ENCODE results near the gene SH2D7.

The SH2D7 gene

DNA sequence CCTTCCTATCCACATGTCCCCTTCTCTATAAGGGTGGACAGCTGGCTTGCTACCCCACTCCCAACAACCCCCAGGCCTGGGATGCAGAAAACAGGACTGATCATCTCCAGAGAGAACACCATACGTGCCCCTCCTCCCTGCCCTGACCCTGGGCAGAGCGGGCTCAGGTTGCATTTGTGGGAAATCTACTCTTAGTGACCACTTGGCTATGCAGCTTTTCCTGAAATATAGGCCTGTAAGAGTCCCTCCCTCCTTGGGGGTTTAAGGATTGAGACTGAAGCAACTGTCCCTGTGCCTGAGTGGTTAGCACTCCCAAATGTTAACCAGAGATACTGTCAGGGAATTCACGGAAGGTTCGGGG is 11.7 kb downstream of the SH2D7 start:
- Histone ChIP-seq H3K27me3 (ENCODE audit: control insufficient read depth, insufficient read depth, low read length, poor library complexity, severe bottlenecking) (no peaks in the 10 kb centered on the region), H3K4me1 (ENCODE audit: control insufficient read depth, insufficient read depth, low read length) (peaks cover 2% of the 10 kb centered on the region), H3K27ac (ENCODE audit: insufficient read depth, low read depth, low read length, poor library complexity, severe bottlenecking) (no peak overlapping the region), H3K36me3 (ENCODE audit: control insufficient read depth, insufficient read depth, low read length) (peaks cover 3% of the 10 kb centered on the region), H3K4me3 (ENCODE audit: insufficient read depth, low read depth, low read length) (no peak overlapping the region), H3K9me3 (ENCODE audit: control insufficient read depth, low read length) (no peaks in the 10 kb centered on the region)
- WGBS, 2 experiments = 93 to 94% methylated on average over 4 of the region's 4 CpGs

DNA sequence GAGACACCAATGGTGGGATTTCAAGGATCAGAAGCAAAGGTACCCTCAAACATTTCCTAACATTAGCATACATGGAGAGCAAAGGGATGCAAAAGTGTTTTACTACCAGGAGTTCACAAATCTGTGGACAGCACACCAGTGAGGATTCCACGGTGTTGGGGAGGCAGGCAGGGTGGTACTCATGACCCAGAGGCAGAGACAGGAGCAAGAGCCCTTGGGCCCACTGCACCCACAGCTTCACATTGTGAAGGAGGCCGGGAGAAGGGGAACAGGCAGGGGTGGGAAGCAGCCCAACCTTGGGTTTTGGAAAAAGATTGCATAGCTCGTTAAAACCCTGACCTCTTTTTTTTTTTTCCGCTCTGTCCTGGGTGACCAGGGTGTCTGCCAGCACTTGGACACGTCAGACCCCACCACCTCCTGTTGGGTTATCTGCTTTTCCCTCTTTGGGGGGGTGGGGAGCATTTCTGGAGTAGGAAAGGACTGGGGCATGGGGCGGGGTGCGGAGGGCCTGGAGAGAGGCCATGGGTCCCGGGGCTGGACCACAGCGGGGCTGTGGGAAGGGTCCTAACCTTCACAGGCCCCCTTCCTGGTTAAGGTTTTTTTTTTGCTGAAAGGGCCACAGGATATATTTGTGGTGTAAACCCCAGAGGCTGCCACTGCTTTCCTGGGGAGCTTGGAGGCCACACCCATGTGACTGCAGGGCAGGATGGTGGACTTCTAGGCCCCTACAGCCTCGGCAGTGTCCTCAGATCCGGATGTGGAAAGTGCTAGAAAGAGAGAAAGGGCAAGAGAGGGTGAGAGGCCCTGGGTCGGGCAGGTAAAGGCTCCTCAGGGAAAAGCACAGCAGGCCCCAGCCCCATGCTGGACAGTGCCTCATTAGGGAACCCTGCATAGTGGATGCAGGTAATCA is 12.5 kb downstream of the SH2D7 start:
- Histone ChIP-seq H3K36me3 (ENCODE audit: control insufficient read depth, insufficient read depth, low read length) (peaks cover 3% of the 10 kb centered on the region), H3K4me3 (ENCODE audit: insufficient read depth, low read depth, low read length) (no peak overlapping the region), H3K9me3 (ENCODE audit: control insufficient read depth, low read length) (no peaks in the 10 kb centered on the region), H3K27ac (ENCODE audit: insufficient read depth, low read depth, low read length, poor library complexity, severe bottlenecking) (no peak overlapping the region), H3K27me3 (ENCODE audit: control insufficient read depth, insufficient read depth, low read length, poor library complexity, severe bottlenecking) (no peaks in the 10 kb centered on the region), H3K4me1 (ENCODE audit: control insufficient read depth, insufficient read depth, low read length) (peaks cover 2% of the 10 kb centered on the region)
- 95 to 96% methylated on average over 12 of the region's 12 CpGs for WGBS, 2 experiments

DNA sequence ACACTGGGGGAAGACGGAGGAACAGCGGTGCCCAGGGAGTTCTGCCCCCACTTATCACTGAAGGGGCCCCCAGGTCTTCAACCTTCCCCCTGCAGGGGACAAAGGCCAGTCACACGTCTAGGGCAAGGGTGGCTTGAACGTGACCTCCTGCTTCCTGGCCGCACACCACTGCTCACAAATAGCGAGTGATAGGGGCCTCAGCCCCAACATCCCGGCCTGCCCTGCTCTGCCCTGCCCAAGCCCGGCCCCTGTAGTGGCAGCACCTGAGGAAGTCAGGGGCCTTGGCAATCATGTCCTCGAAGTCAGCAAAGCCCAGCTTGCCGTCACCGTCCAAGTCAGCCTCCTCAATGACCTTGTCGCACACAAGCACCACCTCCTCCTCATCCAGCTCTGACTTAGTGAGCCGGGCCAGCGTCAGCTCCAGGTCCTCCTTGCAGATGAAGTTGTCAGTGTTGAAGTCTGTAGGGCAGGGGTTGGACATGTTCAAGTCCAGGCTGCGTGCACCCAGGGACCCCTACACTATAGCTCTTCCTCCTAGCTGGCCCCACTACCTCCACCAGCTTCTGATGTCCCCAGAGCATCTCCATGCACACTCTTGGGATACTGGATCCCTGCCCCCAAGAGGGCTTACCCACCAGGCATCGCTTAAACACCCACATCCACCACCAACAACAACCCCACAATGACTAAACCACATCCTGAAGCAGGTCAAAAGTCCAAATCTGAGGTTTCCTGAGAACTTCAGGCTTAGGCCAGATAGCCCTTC is 13.3 kb downstream of the SH2D7 start:
- Histone ChIP-seq H3K9me3 (ENCODE audit: control insufficient read depth, low read length) (no peaks in the 10 kb centered on the region), H3K36me3 (ENCODE audit: control insufficient read depth, insufficient read depth, low read length) (peaks cover 3% of the 10 kb centered on the region), H3K4me3 (ENCODE audit: insufficient read depth, low read depth, low read length) (no peak overlapping the region), H3K27me3 (ENCODE audit: control insufficient read depth, insufficient read depth, low read length, poor library complexity, severe bottlenecking) (no peaks in the 10 kb centered on the region), H3K27ac (ENCODE audit: insufficient read depth, low read depth, low read length, poor library complexity, severe bottlenecking) (no peak overlapping the region), H3K4me1 (ENCODE audit: control insufficient read depth, insufficient read depth, low read length) (peaks cover 2% of the 10 kb centered on the region)
- 92 to 94% methylated on average over 16 of the region's 16 CpGs for WGBS, 2 experiments

DNA sequence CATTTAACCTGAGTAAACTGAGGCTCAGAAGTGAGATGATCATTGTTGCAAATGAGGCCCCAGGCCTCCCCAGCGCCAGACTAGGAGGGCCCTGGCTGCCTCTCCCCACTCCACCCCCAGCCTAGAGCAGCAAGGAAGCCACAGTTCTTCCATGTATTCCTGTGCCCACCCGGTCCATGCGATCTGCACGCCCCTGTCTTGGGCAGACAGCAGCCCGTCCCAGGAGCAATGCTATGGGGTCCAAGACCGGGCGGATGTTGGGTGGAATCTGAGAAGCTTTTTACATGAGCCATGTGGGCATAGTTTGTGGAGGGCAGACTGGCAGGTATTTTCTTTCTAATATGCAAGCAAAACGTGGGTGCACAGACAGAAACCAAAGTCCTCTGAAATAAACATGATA is 15.1 kb downstream of the SH2D7 start:
- Histone ChIP-seq H3K9me3 (ENCODE audit: control insufficient read depth, low read length) (no peaks in the 10 kb centered on the region), H3K27ac (ENCODE audit: insufficient read depth, low read depth, low read length, poor library complexity, severe bottlenecking) (no peak overlapping the region), H3K4me3 (ENCODE audit: insufficient read depth, low read depth, low read length) (no peak overlapping the region), H3K36me3 (ENCODE audit: control insufficient read depth, insufficient read depth, low read length) (peaks cover 3% of the 10 kb centered on the region), H3K4me1 (ENCODE audit: control insufficient read depth, insufficient read depth, low read length) (peaks cover 2% of the 10 kb centered on the region), H3K27me3 (ENCODE audit: control insufficient read depth, insufficient read depth, low read length, poor library complexity, severe bottlenecking) (no peaks in the 10 kb centered on the region)
- 95% methylated on average over 8 of the region's 8 CpGs for WGBS, 2 experiments

DNA sequence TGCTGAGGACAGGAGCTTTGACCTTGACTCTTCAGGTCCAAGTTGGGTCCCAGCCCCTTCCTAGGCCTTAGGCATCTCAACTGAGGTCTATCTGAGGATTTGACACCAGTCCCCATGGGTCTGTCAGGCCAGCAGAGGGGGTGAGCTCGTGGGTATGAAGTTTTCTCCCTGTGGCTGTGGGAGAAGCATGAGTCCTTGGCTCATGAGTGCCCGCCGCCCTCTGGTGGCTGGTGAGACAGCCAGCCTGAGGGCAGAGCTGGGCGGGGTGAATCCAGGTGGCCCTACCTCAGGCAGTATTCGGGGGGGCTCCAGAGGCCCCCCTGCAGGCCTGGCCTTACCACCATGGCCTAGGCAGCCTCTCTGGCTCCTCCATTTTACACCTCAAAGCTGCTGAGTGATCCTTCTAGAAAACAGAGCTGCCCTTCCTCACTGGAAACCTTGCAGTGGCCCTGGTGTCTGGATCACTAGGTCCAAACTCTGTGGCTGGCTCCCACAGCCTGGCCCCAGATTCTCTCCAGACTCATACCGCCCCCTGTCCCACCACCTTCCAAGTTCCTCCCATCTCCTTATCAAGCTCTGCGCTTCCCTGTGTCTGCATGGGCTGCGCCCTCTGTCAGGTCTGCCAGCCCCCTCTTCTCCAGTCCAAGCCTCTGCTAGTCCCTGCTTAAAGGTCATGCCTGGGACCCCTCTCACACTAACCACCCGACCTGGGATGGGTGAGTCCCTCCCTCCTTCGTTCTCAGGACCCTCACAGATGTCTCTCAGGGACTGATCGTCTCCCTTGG is 16.1 kb downstream of the SH2D7 start:
- no peak overlapping the region for H3K4me3 ChIP-seq (ENCODE audit: insufficient read depth, low read depth, low read length)
- H3K4me1 ChIP-seq (ENCODE audit: control insufficient read depth, insufficient read depth, low read length) = peaks cover 2% of the 10 kb centered on the region
- 48 to 55% methylated on average over 11 of the region's 11 CpGs for WGBS, 2 experiments
- H3K9me3 ChIP-seq (ENCODE audit: control insufficient read depth, low read length) = no peaks in the 10 kb centered on the region
- peaks cover 3% of the 10 kb centered on the region for H3K36me3 ChIP-seq (ENCODE audit: control insufficient read depth, insufficient read depth, low read length)
- no peaks in the 10 kb centered on the region for H3K27me3 ChIP-seq (ENCODE audit: control insufficient read depth, insufficient read depth, low read length, poor library complexity, severe bottlenecking)
- H3K27ac ChIP-seq (ENCODE audit: insufficient read depth, low read depth, low read length, poor library complexity, severe bottlenecking) = no peak overlapping the region

DNA sequence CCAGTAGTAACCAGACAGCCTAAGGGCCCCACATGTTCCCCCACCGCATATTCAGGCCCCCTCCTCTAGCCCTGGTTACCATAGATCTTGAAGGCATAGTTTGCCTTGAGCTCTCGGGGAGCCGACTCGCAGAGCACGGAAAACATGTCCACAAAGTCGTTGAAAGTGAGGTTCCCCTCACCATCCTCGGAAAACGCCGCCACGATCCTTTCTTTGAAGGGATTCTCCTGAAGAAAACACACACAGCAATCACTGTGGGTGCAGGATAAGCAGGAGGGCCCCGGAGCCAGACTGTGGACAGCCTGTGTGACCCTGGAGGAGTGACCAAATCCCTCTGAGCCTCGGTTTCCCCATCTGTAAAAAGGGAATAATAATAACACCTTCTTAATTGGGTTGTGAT is 16.8 kb downstream of the SH2D7 start:
- Histone ChIP-seq H3K4me1 (ENCODE audit: control insufficient read depth, insufficient read depth, low read length) (peaks cover 2% of the 10 kb centered on the region), H3K36me3 (ENCODE audit: control insufficient read depth, insufficient read depth, low read length) (peaks cover 3% of the 10 kb centered on the region), H3K27me3 (ENCODE audit: control insufficient read depth, insufficient read depth, low read length, poor library complexity, severe bottlenecking) (no peaks in the 10 kb centered on the region), H3K4me3 (ENCODE audit: insufficient read depth, low read depth, low read length) (no peak overlapping the region), H3K27ac (ENCODE audit: insufficient read depth, low read depth, low read length, poor library complexity, severe bottlenecking) (no peak overlapping the region), H3K9me3 (ENCODE audit: control insufficient read depth, low read length) (no peaks in the 10 kb centered on the region)
- 84 to 88% methylated on average over 12 of the region's 12 CpGs for WGBS, 2 experiments

GRCh38 chr15:78110096-78110495 is 17.7 kb downstream of the SH2D7 start:
- no peak overlapping the region for H3K4me3 ChIP-seq (ENCODE audit: insufficient read depth, low read depth, low read length)
- 93 to 94% methylated on average over 6 of the region's 6 CpGs for WGBS, 2 experiments
- H3K27me3 ChIP-seq (ENCODE audit: control insufficient read depth, insufficient read depth, low read length, poor library complexity, severe bottlenecking) = no peaks in the 10 kb centered on the region

GRCh38 chr15:78110916-78111475 is 18.6 kb downstream of the SH2D7 start:
- Histone ChIP-seq H3K27ac (ENCODE audit: insufficient read depth, low read depth, low read length, poor library complexity, severe bottlenecking) (no peak overlapping the region), H3K36me3 (ENCODE audit: control insufficient read depth, insufficient read depth, low read length) (peaks cover 3% of the 10 kb centered on the region), H3K9me3 (ENCODE audit: control insufficient read depth, low read length) (no peaks in the 10 kb centered on the region), H3K4me3 (ENCODE audit: insufficient read depth, low read depth, low read length) (no peak overlapping the region), H3K4me1 (ENCODE audit: control insufficient read depth, insufficient read depth, low read length) (no peaks in the 10 kb centered on the region), H3K27me3 (ENCODE audit: control insufficient read depth, insufficient read depth, low read length, poor library complexity, severe bottlenecking) (no peaks in the 10 kb centered on the region)
- 92 to 94% methylated on average over 10 of the region's 10 CpGs for WGBS, 2 experiments

More at GRCh38 chr15:78110096-78110495, 17.7 kb downstream of the SH2D7 start:
- no peaks in the 10 kb centered on the region for H3K4me1 ChIP-seq (ENCODE audit: control insufficient read depth, insufficient read depth, low read length)
- H3K36me3 ChIP-seq (ENCODE audit: control insufficient read depth, insufficient read depth, low read length) = peaks cover 3% of the 10 kb centered on the region
- no peaks in the 10 kb centered on the region for H3K9me3 ChIP-seq (ENCODE audit: control insufficient read depth, low read length)
- H3K27ac ChIP-seq (ENCODE audit: insufficient read depth, low read depth, low read length, poor library complexity, severe bottlenecking) = no peak overlapping the region

- WGBS, 2 experiments = 85 to 91% methylated on average over 3 of the region's 3 CpGs
Observed at GRCh38 chr15:78111788-78112187, 19.4 kb downstream of the SH2D7 start.

More at GRCh38 chr15:78111788-78112187, 19.4 kb downstream of the SH2D7 start:
- no peak overlapping the region for H3K27ac ChIP-seq (ENCODE audit: insufficient read depth, low read depth, low read length, poor library complexity, severe bottlenecking)
- H3K4me3 ChIP-seq (ENCODE audit: insufficient read depth, low read depth, low read length) = no peak overlapping the region
- peaks cover 3% of the 10 kb centered on the region for H3K36me3 ChIP-seq (ENCODE audit: control insufficient read depth, insufficient read depth, low read length)
- H3K4me1 ChIP-seq (ENCODE audit: control insufficient read depth, insufficient read depth, low read length) = no peaks in the 10 kb centered on the region
- H3K27me3 ChIP-seq (ENCODE audit: control insufficient read depth, insufficient read depth, low read length, poor library complexity, severe bottlenecking) = no peaks in the 10 kb centered on the region
- no peaks in the 10 kb centered on the region for H3K9me3 ChIP-seq (ENCODE audit: control insufficient read depth, low read length)
